Cardiac muscle cell (in vitro differentiated cells and primary cell): ENCODE results near the gene CLDN5. TPM values are rescaled to one million over a fixed set of nuclear protein-coding genes. Genes with fewer than 3 reads are reported as not detected.
"Not testable (repeated sequence)": the region's sequence is repeated elsewhere in the genome, so short reads cannot be mapped to it uniquely, and the experiment has no call there.

Experiments
- DNase-seq, 2 donors: peaks; one replicate each; pipeline versions ENCODE4 v3.0.0 to v3.0.0-alpha.2; 2010 to 2017; ENCODE audit warnings: low read depth in 1 of 2, low spot score in 1 of 2
- H3K27ac ChIP-seq: fragments of 200-600 bp; sonication (generic); 2 replicates; pipeline ENCODE4 v1.5.1; 2016
- H3K27me3 ChIP-seq: fragments of 200-600 bp; sonication (generic); 2 replicates; pipeline ENCODE4 v1.6.0; 2016; ENCODE audit warnings: control low read depth
- H3K36me3 ChIP-seq: fragments of 200-600 bp; sonication (generic); 2 replicates; pipeline ENCODE4 v1.5.1; 2016; ENCODE audit warnings: control low read depth
- H3K4me1 ChIP-seq: fragments of 200-600 bp; sonication (generic); 2 replicates; pipeline ENCODE4 v1.8.1; 2017; ENCODE audit warnings: low read depth, mild to moderate bottlenecking, mixed run types
- H3K4me3 ChIP-seq: fragments of 200-600 bp; sonication (generic); 2 replicates; pipeline ENCODE4 v1.5.1; 2016; ENCODE audit warnings: mild to moderate bottlenecking
- H3K9me3 ChIP-seq: fragments of 200-600 bp; sonication (generic); 2 replicates; pipeline ENCODE4 v1.5.1; 2017; ENCODE audit warnings: low read depth, mild to moderate bottlenecking, control low read depth
- polyA plus RNA-seq: library from polyadenylated mRNA; unstranded; fragments of >200 nt; fragmentation: Nextera tagmentation; extraction: Ambion mirVana; gene quantifications from 2 replicates; pipeline ENCODE4 v1.2.1, GENCODE V29; 2016
- total RNA-seq: library from RNA; depleted of rRNA; stranded (reverse); fragments of >200 nt; gene quantifications from 2 replicates; pipeline ENCODE4 v1.2.3, GENCODE V29; 2016
- TF ChIP-seq, protein P1 (sequence below): IDR thresholded peaks from 2 replicates; pipeline ENCODE4 v1.5.1; 2012; ENCODE audit warnings: low read depth, mild to moderate bottlenecking, low read length

CLDN5 gene
- total and polyA plus RNA-seq, 2 experiments from 2014 or later, result 0.13 to 1.0 TPM

DNA sequence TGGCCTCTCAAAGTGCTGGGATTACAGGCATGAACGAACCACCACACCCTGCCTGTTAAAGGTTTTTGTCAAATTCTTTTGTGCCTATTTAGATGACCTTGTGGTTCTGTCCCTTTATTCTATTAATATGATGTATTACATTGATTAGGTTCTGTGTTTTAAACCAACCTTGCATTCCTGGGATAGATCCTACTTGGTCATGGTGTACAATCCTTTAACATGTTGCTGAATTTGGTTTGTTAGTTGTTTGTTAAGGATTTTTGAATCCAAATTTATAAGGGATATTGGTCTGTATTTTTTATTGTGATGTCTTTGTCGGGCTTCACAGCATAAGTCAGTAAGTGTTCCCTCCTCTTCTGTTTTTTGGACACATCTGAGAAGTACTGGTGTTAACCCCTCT is 29.0 kb upstream of the CLDN5 start:
- Histone ChIP-seq H3K27me3 (no peaks in the 10 kb centered on the region), H3K36me3 (no peaks in the 10 kb centered on the region), H3K27ac (no peak overlapping the region), H3K4me3 (no peak overlapping the region), H3K4me1 (no peaks in the 10 kb centered on the region), H3K9me3 (no peaks in the 10 kb centered on the region)
- TF ChIP-seq, protein P1, sequence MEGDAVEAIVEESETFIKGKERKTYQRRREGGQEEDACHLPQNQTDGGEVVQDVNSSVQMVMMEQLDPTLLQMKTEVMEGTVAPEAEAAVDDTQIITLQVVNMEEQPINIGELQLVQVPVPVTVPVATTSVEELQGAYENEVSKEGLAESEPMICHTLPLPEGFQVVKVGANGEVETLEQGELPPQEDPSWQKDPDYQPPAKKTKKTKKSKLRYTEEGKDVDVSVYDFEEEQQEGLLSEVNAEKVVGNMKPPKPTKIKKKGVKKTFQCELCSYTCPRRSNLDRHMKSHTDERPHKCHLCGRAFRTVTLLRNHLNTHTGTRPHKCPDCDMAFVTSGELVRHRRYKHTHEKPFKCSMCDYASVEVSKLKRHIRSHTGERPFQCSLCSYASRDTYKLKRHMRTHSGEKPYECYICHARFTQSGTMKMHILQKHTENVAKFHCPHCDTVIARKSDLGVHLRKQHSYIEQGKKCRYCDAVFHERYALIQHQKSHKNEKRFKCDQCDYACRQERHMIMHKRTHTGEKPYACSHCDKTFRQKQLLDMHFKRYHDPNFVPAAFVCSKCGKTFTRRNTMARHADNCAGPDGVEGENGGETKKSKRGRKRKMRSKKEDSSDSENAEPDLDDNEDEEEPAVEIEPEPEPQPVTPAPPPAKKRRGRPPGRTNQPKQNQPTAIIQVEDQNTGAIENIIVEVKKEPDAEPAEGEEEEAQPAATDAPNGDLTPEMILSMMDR, result no peak
- no peak for DNase-seq

GRCh38 chr22:19550382-19550781 is 26.2 kb upstream of the CLDN5 start:
- Histone ChIP-seq H3K4me3 (no peak overlapping the region), H3K27me3 (no peaks in the 10 kb centered on the region), H3K27ac (no peak overlapping the region), H3K4me1 (no peaks in the 10 kb centered on the region), H3K9me3 (no peaks in the 10 kb centered on the region), H3K36me3 (no peaks in the 10 kb centered on the region)
- no peak for DNase-seq
- TF ChIP-seq, protein P1, result no peak

DNA sequence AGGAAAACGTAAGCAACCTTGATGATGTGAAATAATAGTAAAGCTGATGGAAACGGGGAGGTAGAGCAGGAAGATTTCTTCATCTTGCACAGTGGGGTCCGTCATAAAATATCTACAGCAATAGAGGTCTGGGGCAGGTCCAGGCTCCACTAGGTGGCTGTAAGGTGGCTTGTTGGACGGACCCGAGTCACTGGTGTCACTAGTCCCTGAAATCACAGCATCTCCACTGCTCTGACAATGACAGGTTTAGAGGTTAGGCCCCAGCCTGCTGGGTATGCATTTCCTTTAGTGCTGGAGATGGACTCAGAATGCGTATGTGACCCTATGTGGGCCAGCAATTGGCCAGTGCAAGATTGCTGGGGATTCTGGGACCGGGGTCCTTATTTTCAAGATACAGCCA is 25.2 kb upstream of the CLDN5 start:
- Histone ChIP-seq H3K4me1 (no peaks in the 10 kb centered on the region), H3K9me3 (no peaks in the 10 kb centered on the region), H3K36me3 (no peaks in the 10 kb centered on the region), H3K4me3 (no peak overlapping the region), H3K27me3 (no peaks in the 10 kb centered on the region), H3K27ac (no peak overlapping the region)
- no peak for DNase-seq
- TF ChIP-seq, protein P1, result no peak

DNA sequence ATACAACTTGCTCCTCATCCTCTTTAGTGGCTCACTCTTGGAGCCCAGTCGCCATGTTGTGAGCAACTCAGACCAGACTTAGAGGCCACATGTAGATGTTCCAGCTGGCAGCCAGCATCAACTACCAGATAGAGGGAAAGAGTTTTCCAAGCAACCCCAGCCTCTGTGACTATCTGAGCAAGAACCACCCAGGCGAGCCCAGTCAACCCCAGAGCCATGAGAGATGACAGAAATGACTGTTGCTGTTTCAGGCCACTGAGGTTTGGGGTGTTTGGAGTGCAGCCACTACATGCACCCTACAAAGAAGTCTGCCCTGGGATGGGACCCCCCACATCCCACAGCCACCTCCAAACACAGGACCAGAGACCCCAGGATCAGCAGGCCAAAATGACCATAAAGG is 24.8 kb upstream of the CLDN5 start:
- Histone ChIP-seq H3K4me3 (no peak overlapping the region), H3K27ac (no peak overlapping the region), H3K9me3 (no peaks in the 10 kb centered on the region), H3K4me1 (no peaks in the 10 kb centered on the region), H3K27me3 (no peaks in the 10 kb centered on the region), H3K36me3 (no peaks in the 10 kb centered on the region)
- no peak for DNase-seq
- TF ChIP-seq, protein P1, result no peak

DNA sequence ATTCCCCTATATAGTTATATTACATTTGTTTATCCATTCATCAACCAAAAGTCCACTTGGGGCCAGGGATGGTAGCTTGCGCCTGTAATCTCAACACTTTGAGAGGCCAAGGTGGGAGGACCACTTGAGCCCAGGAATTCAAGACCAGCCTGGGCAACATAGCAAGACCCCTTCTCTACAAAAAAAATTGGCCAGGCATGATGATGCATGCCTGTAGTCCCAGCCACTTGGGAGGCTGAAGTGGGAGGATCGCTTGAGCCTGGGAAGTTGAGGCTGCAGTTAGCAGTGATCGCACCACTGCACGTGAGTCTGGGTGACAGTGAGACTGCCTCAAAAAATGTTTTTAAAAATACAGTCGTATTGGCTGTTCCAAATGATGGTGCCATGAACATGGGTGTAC is 24.2 kb upstream of the CLDN5 start:
- H3K27me3 ChIP-seq, DNase-seq, H3K36me3 ChIP-seq, H3K4me1 ChIP-seq, H3K9me3 ChIP-seq, H3K4me3 ChIP-seq, H3K27ac ChIP-seq: not testable (repeated sequence)

DNA sequence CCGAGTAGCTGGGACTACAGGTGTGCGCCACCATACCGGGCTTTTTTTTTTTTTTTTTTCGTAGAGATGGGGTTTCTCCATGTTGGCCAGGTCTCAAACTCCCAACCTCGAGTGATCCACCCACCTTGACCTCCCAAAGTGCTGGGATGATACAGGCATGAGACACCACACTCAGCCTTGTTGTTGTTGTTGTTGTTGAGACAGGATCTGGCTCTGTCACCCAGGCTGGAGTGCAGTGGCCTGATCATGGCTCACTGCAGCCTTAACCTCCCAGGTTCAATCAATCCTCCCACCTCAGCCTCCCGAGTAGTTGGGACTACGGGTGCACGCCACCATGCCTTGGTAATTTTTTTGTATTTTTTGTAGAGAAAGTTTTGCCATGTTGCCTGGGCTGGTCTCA is 23.4 kb upstream of the CLDN5 start:
- no peaks in the 10 kb centered on the region for H3K36me3 ChIP-seq
- TF ChIP-seq, protein P1, result no peak
- no peak overlapping the region for H3K27ac ChIP-seq
- no peak for DNase-seq
- no peak overlapping the region for H3K4me3 ChIP-seq
- H3K27me3 ChIP-seq, result no peaks in the 10 kb centered on the region
- H3K9me3 ChIP-seq, result no peaks in the 10 kb centered on the region
- H3K4me1 ChIP-seq, result no peaks in the 10 kb centered on the region
